Kidney tubule cell (primary cell): ENCODE results near the gene RBM28.
A peak's percentile ranks its signal among the peaks of the same experiment; 100 is the strongest.
"Not testable (repeated sequence)": the region's sequence is repeated elsewhere in the genome, so short reads cannot be mapped to it uniquely, and the experiment has no call there.

ENCODE experiments used
- DNase-seq: peaks from one replicate; pipeline ENCODE4 v3.0.0-alpha.2; 2018; ENCODE audit warnings: low spot score

RBM28 gene

GRCh38 chr7:128287556-128287955 lies 56.2 kb downstream of the RBM28 start:
- peak; percentile 46 for DNase-seq

GRCh38 chr7:128284102-128284501 lies 59.6 kb downstream of the RBM28 start:
- DNase-seq: no peak

DNA sequence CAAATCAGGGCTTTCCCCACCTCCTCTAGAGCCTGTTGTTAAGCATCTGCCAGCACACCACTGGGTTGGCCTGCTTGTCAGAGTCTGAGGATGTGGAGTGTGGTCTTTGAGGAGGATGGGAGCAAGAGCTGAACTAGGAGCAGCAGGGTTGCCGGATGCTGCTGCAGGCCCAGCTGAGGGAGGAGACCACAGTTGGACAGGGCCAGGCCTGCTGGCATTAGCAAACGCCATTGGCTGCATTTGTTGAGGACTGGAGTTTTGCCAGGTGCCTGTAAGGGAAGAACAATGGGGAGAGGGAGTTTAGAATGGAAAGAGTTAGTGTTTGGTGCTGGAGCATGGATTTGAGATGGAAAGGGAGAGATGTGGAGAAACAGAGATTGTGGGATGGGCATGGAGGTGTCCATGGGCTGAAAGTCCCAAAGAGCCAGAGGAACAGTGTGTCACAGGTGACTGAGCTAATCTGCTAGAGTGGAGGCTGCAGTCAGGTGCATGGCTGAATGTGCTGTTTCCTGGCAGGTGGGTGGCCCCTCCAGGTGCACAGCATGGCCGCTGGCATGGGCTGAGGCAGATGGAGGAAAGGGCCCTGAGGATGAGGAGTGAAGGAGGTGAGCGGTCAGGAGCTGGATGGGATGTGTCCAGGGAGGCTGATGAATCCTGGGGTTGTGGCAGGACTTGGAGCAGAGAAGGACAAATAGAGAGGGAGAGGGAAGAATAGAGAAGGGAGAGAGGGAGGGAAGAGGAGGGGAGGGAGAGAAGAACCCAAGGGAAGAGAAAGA lies 61.9 kb downstream of the RBM28 start:
- DNase-seq: no peak

DNA sequence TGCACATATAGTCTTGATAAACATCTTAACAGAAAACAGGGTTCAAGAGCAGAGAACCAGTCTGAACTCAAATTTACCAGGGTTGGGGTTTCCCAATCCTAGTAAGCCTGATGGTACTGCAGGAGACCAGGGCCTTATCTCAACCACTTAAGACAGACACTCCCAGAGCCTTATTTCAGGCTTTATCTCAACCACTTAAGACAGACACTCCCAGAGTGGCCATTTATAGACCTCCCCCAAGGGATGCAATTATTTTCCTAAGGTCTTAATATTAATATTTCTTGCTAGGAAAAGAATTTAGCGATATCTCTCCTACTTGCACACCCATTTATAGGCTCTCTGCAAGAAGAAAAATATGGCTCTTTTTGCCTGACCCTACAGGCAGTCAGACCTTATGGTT lies 63.3 kb downstream of the RBM28 start:
- not testable (repeated sequence) for DNase-seq

DNA sequence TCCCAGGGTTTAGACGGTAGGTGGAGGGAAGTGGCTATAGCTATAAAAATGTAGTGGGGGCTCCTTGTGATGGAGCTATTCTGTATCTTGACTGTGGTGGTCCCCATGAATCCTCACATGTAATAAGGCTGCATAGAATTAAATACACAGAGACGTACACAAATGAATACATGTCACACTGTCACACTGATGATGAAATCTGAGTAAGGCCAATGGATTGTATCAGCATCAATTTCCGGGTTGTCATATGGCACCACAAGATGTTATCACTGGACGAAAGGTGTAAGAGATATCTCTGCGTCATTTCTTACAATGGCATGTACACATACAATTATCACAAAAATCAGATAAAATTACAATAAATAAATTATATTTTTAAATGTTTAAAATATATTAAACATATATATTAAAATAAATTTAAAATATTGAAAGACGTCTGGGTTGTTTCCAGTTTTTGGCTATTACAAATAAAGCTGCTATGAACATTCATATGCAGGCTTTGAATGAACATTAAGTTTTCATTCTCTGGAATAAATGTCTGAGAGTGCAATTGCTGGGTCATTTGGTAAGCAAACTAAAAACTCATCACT lies 64.5 kb downstream of the RBM28 start:
- DNase-seq: no peak

DNA sequence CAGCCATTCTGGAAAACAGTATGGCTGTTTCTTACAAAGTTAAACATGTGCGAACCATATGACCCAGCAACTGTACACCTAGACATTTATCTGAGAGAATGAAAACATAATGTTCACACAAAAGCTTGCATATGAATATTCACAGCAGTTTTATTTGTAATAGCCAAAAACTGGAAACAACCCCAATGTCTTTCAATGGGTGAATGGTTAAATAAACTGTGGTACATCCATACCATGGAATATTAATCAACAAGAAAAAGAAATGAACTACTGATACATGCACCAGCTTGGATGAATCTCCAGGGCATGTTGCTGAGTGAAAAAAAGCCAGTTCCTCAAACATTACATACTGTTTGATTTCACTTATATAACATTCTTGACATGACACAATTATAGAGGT lies 65.3 kb downstream of the RBM28 start:
- no peak for DNase-seq

- DNase-seq: no peak
Measured at GRCh38 chr7:128275681-128276080, 68.0 kb downstream of the RBM28 start.

DNA sequence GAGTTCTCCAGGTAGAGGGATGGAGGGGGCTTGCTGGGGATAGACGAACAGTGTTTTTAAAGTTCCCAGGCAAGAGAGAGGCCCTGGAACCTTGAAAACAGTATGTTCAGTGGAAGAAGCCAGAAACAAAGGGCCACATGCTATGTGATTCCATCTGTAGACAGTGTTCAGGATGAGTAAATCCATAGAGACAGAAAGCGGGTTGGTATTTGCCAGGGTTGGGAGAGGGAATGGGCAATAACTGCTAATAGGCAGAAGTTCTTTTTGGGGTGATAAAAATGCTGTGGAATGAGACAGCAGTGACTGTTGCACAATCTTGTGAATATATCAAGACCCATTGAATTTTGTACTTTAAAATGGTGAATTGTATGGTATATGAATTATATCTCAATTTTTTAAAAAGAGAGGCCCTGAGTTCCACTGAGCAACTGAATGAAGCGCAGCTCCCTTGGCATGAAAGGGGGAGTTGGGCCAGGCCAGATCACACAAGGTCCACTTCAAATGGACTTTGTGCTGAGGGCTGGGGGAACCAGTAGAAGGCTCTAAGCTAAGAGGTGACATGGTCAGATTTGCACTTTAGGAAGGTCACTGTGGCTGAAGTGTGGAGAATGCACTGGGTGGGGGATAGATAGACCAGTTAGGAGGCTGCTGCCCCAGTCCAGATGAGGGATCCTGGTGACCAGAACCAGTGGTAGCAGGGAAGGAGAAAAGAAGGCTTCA lies 68.7 kb downstream of the RBM28 start:
- no peak for DNase-seq

GRCh38 chr7:128274246-128274883 lies 69.3 kb downstream of the RBM28 start:
- DNase-seq: no peak

GRCh38 chr7:128271942-128272481 lies 71.7 kb downstream of the RBM28 start:
- no peak for DNase-seq

DNA sequence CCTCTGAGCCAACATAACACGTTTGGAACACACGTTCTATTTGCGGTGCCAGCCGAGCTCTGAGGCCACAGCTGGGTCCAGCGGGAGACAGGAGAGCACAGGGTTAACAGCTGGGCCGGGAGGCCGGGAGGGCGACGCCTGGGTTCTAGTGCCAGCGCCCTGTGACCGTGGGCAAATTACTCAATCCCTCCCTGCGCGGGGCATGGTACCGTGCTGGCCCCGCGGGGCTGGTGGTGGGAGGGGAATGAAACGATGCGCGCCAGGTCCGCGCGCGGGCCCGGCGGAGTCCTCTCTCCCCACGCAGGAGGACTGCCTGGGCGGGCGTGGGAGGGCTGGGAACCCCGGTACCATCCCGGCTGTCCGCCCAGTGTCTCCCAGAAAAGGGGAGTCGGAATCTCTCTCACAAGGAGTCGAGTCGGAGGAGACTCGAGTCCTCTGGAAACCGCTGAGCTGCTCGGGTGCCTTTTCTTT lies 72.2 kb downstream of the RBM28 start:
- DNase-seq: no peak

GRCh38 chr7:128270826-128271272 lies 72.9 kb downstream of the RBM28 start:
- no peak for DNase-seq

DNA sequence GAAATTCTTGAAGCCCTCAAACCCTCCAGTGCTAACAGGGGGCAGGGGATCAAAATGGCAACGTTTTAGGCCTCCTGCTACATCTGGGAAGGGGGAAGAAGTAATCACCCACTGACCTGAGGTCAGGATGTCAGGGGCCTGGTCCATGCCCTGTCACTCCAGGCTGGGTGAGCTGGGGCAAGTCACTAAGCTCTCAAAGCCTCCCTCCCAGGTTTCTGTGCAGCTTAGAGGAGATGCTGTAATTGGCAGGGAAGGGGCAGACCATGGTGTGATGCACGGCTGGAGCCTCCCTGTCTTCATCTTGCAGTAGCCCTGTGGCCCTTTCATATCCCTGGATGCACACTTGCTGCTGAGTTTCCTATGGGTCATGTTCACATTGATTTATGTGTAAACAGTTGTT lies 75.5 kb downstream of the RBM28 start:
- no peak for DNase-seq

- no peak for DNase-seq
Measured at GRCh38 chr7:128267595-128267924, 76.1 kb downstream of the RBM28 start.

DNA sequence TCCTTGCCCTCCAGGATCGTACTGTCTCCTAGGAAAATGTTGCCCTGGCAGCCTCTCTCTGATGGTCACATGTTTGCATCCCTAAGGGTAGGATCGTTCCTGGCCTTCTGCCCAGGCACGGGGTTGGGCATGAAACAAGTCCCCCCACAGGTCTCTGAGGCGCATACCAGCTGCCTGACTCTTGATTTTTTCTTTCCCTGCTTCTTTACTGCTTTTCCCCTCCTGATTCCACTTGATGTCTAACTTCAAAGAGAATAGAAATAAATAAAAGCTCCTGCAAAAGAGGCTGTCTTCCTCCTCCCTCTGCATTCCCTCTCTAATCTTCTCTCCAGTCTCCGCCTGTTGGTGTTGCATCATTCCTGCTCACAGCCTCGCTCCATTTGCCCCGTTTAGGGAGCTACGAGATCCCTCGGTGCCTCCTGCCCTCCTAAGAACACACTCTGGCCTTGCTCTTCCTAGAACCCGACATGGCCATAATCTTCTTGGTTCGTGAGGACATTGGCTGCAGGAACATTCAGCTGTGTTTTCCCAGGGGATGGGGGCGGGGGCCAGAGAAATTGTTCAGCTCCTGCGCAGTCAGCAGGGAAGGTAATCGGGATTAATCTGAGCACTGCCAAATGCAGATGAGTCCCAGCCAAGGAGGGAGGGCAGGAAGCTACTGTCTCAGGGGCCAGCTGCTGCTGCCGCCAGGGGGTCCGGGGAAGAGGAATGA lies 76.7 kb downstream of the RBM28 start:
- DNase-seq: peak; percentile 67

- no peak for DNase-seq
Measured at GRCh38 chr7:128266529-128266882, 77.2 kb downstream of the RBM28 start.

GRCh38 chr7:128265906-128266300 lies 77.8 kb downstream of the RBM28 start:
- no peak for DNase-seq

- DNase-seq: no peak
Measured at GRCh38 chr7:128265156-128265905, 78.4 kb downstream of the RBM28 start.

GRCh38 chr7:128264477-128264876 lies 79.2 kb downstream of the RBM28 start:
- peak; percentile 59 for DNase-seq

DNA sequence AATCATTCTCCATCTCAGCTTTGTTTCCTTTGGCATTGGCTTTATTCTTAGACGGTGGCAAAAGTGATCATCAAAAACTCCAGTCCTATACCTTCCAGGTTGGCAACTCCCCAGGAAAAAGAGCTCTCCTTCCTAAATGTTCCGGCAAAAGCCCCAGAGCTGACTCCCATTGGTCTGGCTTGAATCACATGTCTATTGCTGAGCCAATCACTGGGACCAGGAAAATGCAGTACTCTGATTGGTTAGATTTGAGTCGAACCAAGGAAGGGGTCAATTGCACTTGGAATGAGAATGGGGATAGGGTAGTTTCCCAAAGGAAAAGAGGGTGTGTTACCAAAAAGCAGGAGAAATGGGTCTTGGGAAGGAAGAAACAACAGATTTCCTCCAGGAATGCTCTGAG lies 80.3 kb downstream of the RBM28 start:
- no peak for DNase-seq
